Osteoblast (primary cell): ENCODE data around the gene GPX4. TPM values are rescaled to one million over a fixed set of nuclear protein-coding genes. Genes with fewer than 3 reads are reported as not detected.

Experiments
- DNase-seq: peaks from one replicate; pipeline ENCODE4 v3.0.0; 2011; ENCODE audit warnings: low spot score, mixed read lengths; ENCODE audit not compliant: insufficient read length; ENCODE audit errors: missing footprints
- H2AFZ ChIP-seq: 2 replicates; pipeline ENCODE4 v1.6.0; 2011; ENCODE audit warnings: mild to moderate bottlenecking, low read length
- H3K27ac ChIP-seq: 2 replicates; pipeline ENCODE4 v1.5.1; 2011; ENCODE audit warnings: mild to moderate bottlenecking, low read depth, low read length, moderate library complexity
- H3K27me3 ChIP-seq: 2 replicates; pipeline ENCODE4 v1.6.0; 2012; ENCODE audit warnings: mild to moderate bottlenecking, control low read depth, inconsistent platforms, low read length, moderate library complexity; ENCODE audit not compliant: insufficient read depth
- H3K36me3 ChIP-seq: 2 replicates; pipeline ENCODE4 v1.5.1; 2011; ENCODE audit warnings: mild to moderate bottlenecking, low read length, control low read depth, moderate library complexity; ENCODE audit not compliant: insufficient read depth
- H3K4me1 ChIP-seq: 2 replicates; pipeline ENCODE4 v1.5.1; 2011; ENCODE audit warnings: mild to moderate bottlenecking, low read length, control low read depth, moderate library complexity; ENCODE audit not compliant: insufficient read depth
- H3K4me2 ChIP-seq: 2 replicates; pipeline ENCODE4 v1.6.0; 2011; ENCODE audit warnings: mild to moderate bottlenecking, low read length; ENCODE audit not compliant: insufficient read depth
- H3K4me3 ChIP-seq: fragments of 200-600 bp; sonication (generic); 3 replicates; pipeline ENCODE4 v1.5.1; 2012; ENCODE audit warnings: mild to moderate bottlenecking, low read length, inconsistent platforms; ENCODE audit not compliant: insufficient read depth
- H3K79me2 ChIP-seq: 2 replicates; pipeline ENCODE4 v1.6.0; 2012; ENCODE audit warnings: mild to moderate bottlenecking, low read length, control low read depth, inconsistent platforms; ENCODE audit not compliant: insufficient read depth
- H3K9me3 ChIP-seq: 2 replicates; pipeline ENCODE4 v1.5.1; 2011; ENCODE audit warnings: low read depth, low read length, control low read depth
- H4K20me1 ChIP-seq: 2 replicates; pipeline ENCODE4 v1.6.0; 2012; ENCODE audit warnings: mild to moderate bottlenecking, low read length, control low read depth; ENCODE audit not compliant: insufficient read depth
- total RNA-seq: library from RNA; depleted of rRNA; stranded (reverse); fragments of >200 nt; gene quantifications from 2 replicates; pipeline ENCODE4 v1.2.3, GENCODE V29; 2012
- TF ChIP-seq, protein P1 (sequence below): IDR thresholded peaks from 2 replicates; pipeline ENCODE4 v1.5.1; 2011; ENCODE audit warnings: mild to moderate bottlenecking, low read depth, low read length, moderate library complexity; ENCODE audit errors: extremely low read depth

Gene GPX4
- total RNA-seq, 1 donor: 515 TPM

- H3K9me3 ChIP-seq: no peaks in the 10 kb centered on the region
- no peak overlapping the region for H2AFZ ChIP-seq
- H3K36me3 ChIP-seq: peaks cover 30% of the 10 kb centered on the region
- H4K20me1 ChIP-seq: peaks cover 31% of the 10 kb centered on the region
- H3K27me3 ChIP-seq: no peaks in the 10 kb centered on the region
- peak overlapping the region; percentile 80 for H3K4me3 ChIP-seq
- TF ChIP-seq, protein P1, sequence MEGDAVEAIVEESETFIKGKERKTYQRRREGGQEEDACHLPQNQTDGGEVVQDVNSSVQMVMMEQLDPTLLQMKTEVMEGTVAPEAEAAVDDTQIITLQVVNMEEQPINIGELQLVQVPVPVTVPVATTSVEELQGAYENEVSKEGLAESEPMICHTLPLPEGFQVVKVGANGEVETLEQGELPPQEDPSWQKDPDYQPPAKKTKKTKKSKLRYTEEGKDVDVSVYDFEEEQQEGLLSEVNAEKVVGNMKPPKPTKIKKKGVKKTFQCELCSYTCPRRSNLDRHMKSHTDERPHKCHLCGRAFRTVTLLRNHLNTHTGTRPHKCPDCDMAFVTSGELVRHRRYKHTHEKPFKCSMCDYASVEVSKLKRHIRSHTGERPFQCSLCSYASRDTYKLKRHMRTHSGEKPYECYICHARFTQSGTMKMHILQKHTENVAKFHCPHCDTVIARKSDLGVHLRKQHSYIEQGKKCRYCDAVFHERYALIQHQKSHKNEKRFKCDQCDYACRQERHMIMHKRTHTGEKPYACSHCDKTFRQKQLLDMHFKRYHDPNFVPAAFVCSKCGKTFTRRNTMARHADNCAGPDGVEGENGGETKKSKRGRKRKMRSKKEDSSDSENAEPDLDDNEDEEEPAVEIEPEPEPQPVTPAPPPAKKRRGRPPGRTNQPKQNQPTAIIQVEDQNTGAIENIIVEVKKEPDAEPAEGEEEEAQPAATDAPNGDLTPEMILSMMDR: no peak
- H3K79me2 ChIP-seq: no peaks in the 10 kb centered on the region
- peak; percentile 97 for DNase-seq
- H3K4me2 ChIP-seq: peak overlapping the region; percentile 83
- H3K4me1 ChIP-seq: peaks cover 30% of the 10 kb centered on the region
- H3K27ac ChIP-seq: peak overlapping the region; percentile 66
Measured at GRCh38 chr19:1105008-1105872, 1.4 kb downstream of the GPX4 start.

- no peaks in the 10 kb centered on the region for H3K79me2 ChIP-seq
- TF ChIP-seq, protein P1: no peak
- H3K4me3 ChIP-seq: no peak overlapping the region
- no peaks in the 10 kb centered on the region for H3K9me3 ChIP-seq
- H3K27ac ChIP-seq: no peak overlapping the region
- H3K27me3 ChIP-seq: no peaks in the 10 kb centered on the region
- H4K20me1 ChIP-seq: peaks cover 39% of the 10 kb centered on the region
- peaks cover 30% of the 10 kb centered on the region for H3K4me1 ChIP-seq
- H3K36me3 ChIP-seq: peaks cover 32% of the 10 kb centered on the region
- H2AFZ ChIP-seq: no peak overlapping the region
- DNase-seq: no peak
- peak overlapping the region; percentile 83 for H3K4me2 ChIP-seq
Measured at GRCh38 chr19:1105873-1106840, 2.4 kb downstream of the GPX4 start.

GRCh38 chr19:1106841-1107660 is 3.3 kb downstream of the GPX4 start:
- Histone ChIP-seq H3K4me2 (no peak overlapping the region), H4K20me1 (peaks cover 39% of the 10 kb centered on the region), H3K79me2 (no peaks in the 10 kb centered on the region), H3K9me3 (no peaks in the 10 kb centered on the region), H3K27ac (no peak overlapping the region), H2AFZ (no peak overlapping the region), H3K4me3 (no peak overlapping the region), H3K36me3 (peaks cover 35% of the 10 kb centered on the region), H3K4me1 (peaks cover 21% of the 10 kb centered on the region), H3K27me3 (no peaks in the 10 kb centered on the region)
- DNase-seq: no peak
- TF ChIP-seq, protein P1: peak; percentile 22
